Activated CD4-positive, alpha-beta T cell treated with anti-CD3 and anti-CD28 coated beads for 4 hours (primary cell): Measurements from ENCODE around the gene WASL.
A peak's percentile ranks its signal among the peaks of the same experiment; 100 is the strongest.

Experiments
- DNase-seq, 2 donors: peaks; one replicate each; pipeline ENCODE4 v3.0.0-alpha.2; 2020

Gene WASL

GRCh38 chr7:123687161-123687560, 61.6 kb downstream of the WASL start:
- no peak for DNase-seq

GRCh38 chr7:123682690-123683089, 66.1 kb downstream of the WASL start:
- peak in 1 of 2 donors; percentile 14 for DNase-seq

GRCh38 chr7:123681561-123681960, 67.2 kb downstream of the WASL start:
- DNase-seq: no peak

- no peak for DNase-seq
Observed at GRCh38 chr7:123680580-123680979, 68.2 kb downstream of the WASL start.

- DNase-seq: no peak
Observed at GRCh38 chr7:123679614-123680013, 69.2 kb downstream of the WASL start.

- no peak for DNase-seq
Observed at GRCh38 chr7:123677061-123677715, 71.6 kb downstream of the WASL start.

- DNase-seq: no peak
Observed at GRCh38 chr7:123675181-123675473, 73.7 kb downstream of the WASL start.

- DNase-seq: no peak
Observed at GRCh38 chr7:123674399-123675180, 74.2 kb downstream of the WASL start.

- no peak for DNase-seq
Observed at GRCh38 chr7:123673752-123674398, 74.9 kb downstream of the WASL start.

GRCh38 chr7:123673137-123673732, 75.6 kb downstream of the WASL start:
- no peak for DNase-seq

GRCh38 chr7:123669485-123669884, 79.3 kb downstream of the WASL start:
- no peak for DNase-seq

GRCh38 chr7:123666492-123666891, 82.3 kb downstream of the WASL start:
- DNase-seq: no peak

- no peak for DNase-seq
Observed at GRCh38 chr7:123665896-123666295, 82.9 kb downstream of the WASL start.

GRCh38 chr7:123665157-123665556, 83.6 kb downstream of the WASL start:
- DNase-seq: no peak

- no peak for DNase-seq
Observed at GRCh38 chr7:123663200-123663599, 85.6 kb downstream of the WASL start.

- no peak for DNase-seq
Observed at GRCh38 chr7:123662755-123663154, 86.0 kb downstream of the WASL start.

GRCh38 chr7:123662293-123662692, 86.5 kb downstream of the WASL start:
- no peak for DNase-seq

GRCh38 chr7:123661765-123662164, 87.0 kb downstream of the WASL start:
- DNase-seq: no peak

GRCh38 chr7:123660514-123661354, 88.1 kb downstream of the WASL start:
- no peak for DNase-seq

GRCh38 chr7:123658023-123658422, 90.8 kb downstream of the WASL start:
- DNase-seq: no peak

GRCh38 chr7:123657304-123657685, 91.5 kb downstream of the WASL start:
- no peak for DNase-seq

GRCh38 chr7:123656544-123657303, 92.1 kb downstream of the WASL start:
- no peak for DNase-seq
